Stimulated activated CD8-positive, alpha-beta memory T cell treated with anti-CD3 and anti-CD28 coated beads, Interleukin-4, amount 100 ng/mL, for 1 hour (primary cell): ENCODE results near the gene EIF4E3.

Experiments
- DNase-seq, 2 donors: peaks; one replicate each; pipeline ENCODE4 v3.0.0-alpha.2; 2020; ENCODE audit warnings: low read depth in 2 of 2, low spot score in 1 of 2

Gene EIF4E3

DNA sequence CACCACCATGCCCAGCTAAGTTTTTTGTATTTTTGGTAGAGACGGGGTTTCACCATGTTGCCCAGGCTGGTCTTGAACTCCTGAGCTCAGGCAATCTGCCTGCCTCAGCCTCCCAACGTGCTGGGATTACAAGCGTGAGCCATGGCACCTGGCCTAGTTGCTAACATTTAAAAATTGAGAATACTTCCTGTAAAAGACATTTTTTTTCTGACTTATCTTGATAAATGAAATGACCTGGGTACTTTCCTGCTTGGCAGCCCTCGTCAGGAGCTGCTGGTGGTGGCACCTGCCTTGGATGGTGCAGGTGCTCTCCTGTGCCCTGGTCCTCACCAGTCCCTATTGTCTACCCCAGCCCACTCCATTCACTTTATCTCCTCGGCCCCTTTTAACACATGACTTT is 74.8 kb downstream of the EIF4E3 start:
- no peak for DNase-seq

DNA sequence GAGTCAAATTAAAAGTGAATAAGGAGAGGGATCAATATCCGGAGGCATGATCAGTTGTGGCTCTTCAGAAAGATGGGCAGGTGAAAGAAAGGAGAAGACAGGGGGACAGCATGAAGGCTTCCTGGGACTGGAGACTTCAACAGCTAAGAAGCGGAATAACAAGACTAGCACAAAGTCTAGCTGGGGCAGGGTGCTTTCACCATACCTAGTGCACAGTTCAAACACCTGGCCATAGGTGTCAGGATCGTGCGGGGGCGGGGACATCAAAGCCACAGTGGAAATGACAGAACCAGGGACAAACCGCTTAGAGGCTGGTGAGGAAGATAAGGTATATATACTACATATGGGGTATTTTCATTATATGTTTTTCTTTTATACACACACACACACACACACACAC is 75.4 kb downstream of the EIF4E3 start:
- no peak for DNase-seq

GRCh38 chr3:71647751-71648150 is 77.5 kb downstream of the EIF4E3 start:
- DNase-seq = no peak

DNA sequence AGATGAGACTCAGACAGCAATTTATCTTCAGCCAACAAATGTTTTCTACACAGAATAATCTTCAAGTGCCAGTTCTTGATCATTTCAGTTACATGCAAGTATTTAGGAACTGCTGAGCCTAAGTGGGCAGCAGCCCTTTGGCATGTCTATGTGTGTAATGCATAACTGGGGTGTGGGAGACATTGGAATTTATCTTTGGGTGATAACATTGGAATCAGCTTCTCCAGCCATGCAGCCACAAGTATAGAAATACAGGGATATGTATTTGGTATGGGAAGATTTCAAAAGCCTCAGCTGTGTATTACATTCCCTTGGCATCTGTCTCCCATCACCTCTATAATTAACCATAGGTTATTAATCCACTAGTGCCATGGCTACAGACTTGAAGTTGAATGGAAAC is 78.2 kb downstream of the EIF4E3 start:
- no peak for DNase-seq

DNA sequence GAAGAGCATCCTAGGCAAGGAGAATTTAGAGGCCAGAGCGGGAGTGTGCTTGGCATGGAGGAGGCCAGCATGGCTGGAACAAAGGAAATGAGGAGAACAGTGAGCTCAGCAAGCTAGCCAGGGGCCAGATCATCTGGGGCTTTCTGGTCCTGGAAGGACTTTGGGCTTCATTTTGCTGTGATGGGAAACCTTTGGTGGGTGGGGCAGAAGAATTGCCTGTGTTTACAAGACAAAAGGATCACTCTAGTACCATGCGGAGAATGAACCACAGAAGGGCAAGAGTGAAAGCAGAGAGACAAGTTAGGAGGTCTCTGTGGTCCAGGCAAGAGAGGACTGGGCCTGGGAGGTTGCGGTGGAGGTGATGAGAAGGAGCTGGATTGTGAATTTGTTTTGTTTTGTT is 80.1 kb downstream of the EIF4E3 start:
- DNase-seq = no peak

GRCh38 chr3:71641674-71642073 is 83.5 kb downstream of the EIF4E3 start:
- no peak for DNase-seq

- DNase-seq = no peak
Measured at GRCh38 chr3:71640331-71640983, 84.7 kb downstream of the EIF4E3 start.

- DNase-seq = no peak
Measured at GRCh38 chr3:71636482-71636881, 88.7 kb downstream of the EIF4E3 start.

DNA sequence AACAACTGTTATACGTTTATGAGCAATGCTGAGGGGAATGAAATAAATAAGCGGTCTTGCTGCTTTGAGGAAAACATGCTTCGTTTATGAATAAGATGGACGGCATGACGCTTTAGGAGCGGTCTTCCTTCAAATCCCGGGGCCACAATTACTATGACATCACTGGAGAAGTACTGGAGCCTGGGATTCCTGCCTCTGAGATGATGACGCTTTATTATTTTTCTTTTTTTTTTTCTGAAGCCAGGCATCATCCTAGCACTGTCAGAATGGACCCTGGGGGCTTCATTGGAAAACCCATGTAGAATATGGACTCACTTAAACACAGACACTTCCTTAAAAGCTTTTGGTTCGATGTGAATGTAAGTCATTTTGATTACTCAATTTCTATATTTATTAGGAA is 89.2 kb downstream of the EIF4E3 start:
- no peak for DNase-seq

GRCh38 chr3:71634671-71635070 is 90.5 kb downstream of the EIF4E3 start:
- no peak for DNase-seq

- no peak for DNase-seq
Measured at GRCh38 chr3:71629711-71630110, 95.5 kb downstream of the EIF4E3 start.

DNA sequence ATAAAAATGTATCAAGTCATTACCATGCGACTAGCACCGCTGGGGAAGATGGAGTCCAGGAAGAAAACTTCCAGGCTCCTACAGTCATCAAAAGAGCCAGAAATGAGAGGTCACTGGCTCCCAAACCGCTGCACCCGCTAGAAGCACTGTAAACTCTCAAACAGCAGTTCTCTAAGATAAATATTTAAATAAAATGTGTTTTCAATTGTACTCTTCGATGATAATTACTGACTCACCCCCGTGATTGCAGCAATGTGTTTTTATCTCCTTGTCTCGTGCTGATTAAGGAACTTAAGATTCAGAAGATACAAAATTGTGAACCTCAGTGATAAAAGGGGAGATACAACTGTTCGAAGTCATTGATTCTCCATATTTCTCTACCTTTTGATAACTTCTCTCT is 95.9 kb downstream of the EIF4E3 start:
- no peak for DNase-seq

GRCh38 chr3:71628522-71628921 is 96.7 kb downstream of the EIF4E3 start:
- DNase-seq = no peak

- no peak for DNase-seq
Measured at GRCh38 chr3:71625676-71626075, 99.5 kb downstream of the EIF4E3 start.
